Lung (tissue), 12 donors: ENCODE data around the gene BTAF1. TPM values are rescaled to one million over a fixed set of nuclear protein-coding genes. Genes with fewer than 3 reads are reported as not detected.

Source experiments
- ATAC-seq: fragments of 200-7000 bp; cut with Tn5 transposase; one replicate; pipeline ENCODE4 v1.9.1; 2020; ENCODE audit warnings: moderate number of reproducible peaks; ENCODE audit not compliant: insufficient read depth, low FRiP score
- DNase-seq, 3 donors: peaks; one replicate each; pipeline ENCODE4 v3.0.0-alpha.2; 2013 to 2017
- H3K27ac ChIP-seq, 2 donors: one replicate each; pipeline ENCODE4 v1.5.1; 2013; ENCODE audit warnings: mild to moderate bottlenecking in 2 of 2, moderate library complexity in 2 of 2, control low read depth in 1 of 2, inconsistent platforms in 1 of 2, low read depth in 1 of 2, low read length in 1 of 2
- H3K27me3 ChIP-seq, 3 donors: one replicate each; pipeline ENCODE4 v1.5.1; 2013; ENCODE audit warnings: low read length in 2 of 3; ENCODE audit not compliant: control insufficient read depth in 3 of 3, insufficient read depth in 3 of 3
- H3K36me3 ChIP-seq, 4 donors: one replicate each; pipeline ENCODE4 v1.5.1; 2013; ENCODE audit warnings: low read length in 4 of 4, mild to moderate bottlenecking in 1 of 4, moderate library complexity in 1 of 4; ENCODE audit not compliant: control insufficient read depth in 4 of 4, insufficient read depth in 4 of 4
- H3K4me1 ChIP-seq, 5 donors: one replicate each; pipeline ENCODE4 v1.5.1; 2013; ENCODE audit warnings: low read length in 5 of 5, mild to moderate bottlenecking in 2 of 5, moderate library complexity in 1 of 5; ENCODE audit not compliant: control insufficient read depth in 5 of 5, insufficient read depth in 5 of 5
- H3K4me3 ChIP-seq: one replicate; pipeline ENCODE4 v1.5.1; 2013; ENCODE audit warnings: mild to moderate bottlenecking, control low read depth, moderate library complexity
- H3K9ac ChIP-seq, 2 donors: one replicate each; pipeline ENCODE4 v1.5.1; 2013; ENCODE audit warnings: low read length in 2 of 2, control low read depth in 1 of 2; ENCODE audit not compliant: insufficient read depth in 1 of 2
- H3K9me3 ChIP-seq, 4 donors: one replicate each; pipeline ENCODE4 v1.5.1; 2013; ENCODE audit warnings: low read length in 3 of 4, mild to moderate bottlenecking in 1 of 4, moderate library complexity in 1 of 4; ENCODE audit not compliant: control insufficient read depth in 4 of 4, insufficient read depth in 3 of 4
- CTCF ChIP-seq: IDR thresholded peaks from 2 replicates; pipeline ENCODE4 v1.5.1; 2012; ENCODE audit warnings: mild to moderate bottlenecking; ENCODE audit errors: control extremely low read depth, extremely low read depth
- WGBS, 2 donors: extraction: QIAGEN DNeasy Blood & Tissue Kit; methylation state at CpG; one replicate each; pipeline ENCODE4 v1.1.7; 2013; 5-methylcytosine and 5-hydroxymethylcytosine counted together
- polyA plus RNA-seq, 2 donors: library from polyadenylated mRNA; stranded (reverse); fragments of 200-250 nt; gene quantifications; one replicate each; pipeline ENCODE4 v1.2.1, GENCODE V29; 2013
- total RNA-seq, 2 donors: library from RNA; depleted of rRNA in 1 of 2; stranded (reverse); fragments of >200 nt in 1 of 2; gene quantifications; one replicate each; pipeline ENCODE4 v1.2.1, GENCODE V29; 2014 to 2021
- donor health status: control.
- donor health status: control.
- donor health status: Bipolar disorder and iron deficiency.
- donor health status: healthy.
- donor health status: DM: yes; HTN: yes; CAD: no.

Gene BTAF1
- total and polyA plus RNA-seq, 4 donors = 8.5 to 80.0 (median 20.2) TPM

- Histone ChIP-seq H3K4me1 (peaks cover 0 to 3% (median 0%) of the 10 kb centered on the region in 5 donors), H3K4me3 (no peak overlapping the region), H3K36me3 (peaks cover 0 to 2% (median 0%) of the 10 kb centered on the region in 4 donors), H3K27me3 (peaks cover 0 to 8% (median 8%) of the 10 kb centered on the region in 3 donors), H3K27ac (no peak overlapping the region), H3K9me3 (no peaks in the 10 kb centered on the region), H3K9ac (no peak overlapping the region)
- no peak for ATAC-seq
- DNase-seq = no peak
- WGBS, 2 donors = 52 to 59% methylated on average over 37 of the region's 37 CpGs
- TF ChIP-seq CTCF = no peak
Measured at GRCh38 chr10:92045641-92046106, 122.1 kb downstream of the BTAF1 start.

GRCh38 chr10:92047215-92047614, 123.6 kb downstream of the BTAF1 start:
- Histone ChIP-seq H3K27ac (no peak overlapping the region), H3K4me1 (peaks cover 0 to 3% (median 0%) of the 10 kb centered on the region in 5 donors), H3K36me3 (peaks cover 0 to 2% (median 0%) of the 10 kb centered on the region in 4 donors), H3K27me3 (peaks cover 0 to 8% (median 8%) of the 10 kb centered on the region in 3 donors), H3K9ac (no peak overlapping the region), H3K4me3 (no peak overlapping the region), H3K9me3 (no peaks in the 10 kb centered on the region)
- ATAC-seq = no peak
- TF ChIP-seq CTCF = no peak
- DNase-seq = no peak

GRCh38 chr10:92052088-92052487, 128.5 kb downstream of the BTAF1 start:
- WGBS, 2 donors = 78 to 93% methylated on average over 18 of the region's 18 CpGs
- no peak overlapping the region for H3K4me3 ChIP-seq
- H3K27me3 ChIP-seq = no peaks in the 10 kb centered on the region
- H3K9ac ChIP-seq = no peak overlapping the region
- peak; percentile 41 for ATAC-seq
- peaks cover 0 to 5% (median 2%) of the 10 kb centered on the region in 4 donors for H3K36me3 ChIP-seq
- TF ChIP-seq CTCF = no peak
- peaks cover 0 to 2% (median 0%) of the 10 kb centered on the region in 4 donors for H3K9me3 ChIP-seq
- no peak for DNase-seq
- H3K27ac ChIP-seq = peak overlapping the region in 1 of 2 donors; percentile 56
- peaks cover 0 to 3% (median 0%) of the 10 kb centered on the region in 5 donors for H3K4me1 ChIP-seq

GRCh38 chr10:92052741-92053140, 129.2 kb downstream of the BTAF1 start:
- Histone ChIP-seq H3K9me3 (peaks cover 0 to 2% (median 0%) of the 10 kb centered on the region in 4 donors), H3K27ac (peak overlapping the region in 1 of 2 donors; percentile 17), H3K4me1 (peaks cover 0 to 3% (median 0%) of the 10 kb centered on the region in 5 donors), H3K4me3 (no peak overlapping the region), H3K27me3 (no peaks in the 10 kb centered on the region), H3K36me3 (peaks cover 0 to 5% (median 2%) of the 10 kb centered on the region in 4 donors), H3K9ac (no peak overlapping the region)
- no peak for ATAC-seq
- no peak for TF ChIP-seq CTCF
- 84 to 86% methylated on average over 5 of the region's 5 CpGs for WGBS, 2 donors
- no peak for DNase-seq
